Pancreas (tissue), 10 donors: Measurements from ENCODE around the gene WNT7A. TPM values are rescaled to one million over a fixed set of nuclear protein-coding genes. Genes with fewer than 3 reads are reported as not detected.

ENCODE experiments used
- ATAC-seq, 4 donors: fragments of 200-7000 bp; cut with Tn5 transposase; one replicate each; pipeline versions ENCODE4 v1.8.0 to v1.9.1; 2020; ENCODE audit warnings: mild to moderate bottlenecking in 4 of 4, moderate library complexity in 4 of 4
- DNase-seq, 6 donors: peaks; one replicate each; pipeline ENCODE4 v3.0.0-alpha.2; 2020
- FAIRE-seq: peaks from 2 replicates; lab custom pipeline; 2012; peaks lifted over from hg19 to GRCh38; lab: Jason Lieb, UNC
- H3K27ac ChIP-seq, 4 donors: fragments of 200-600 bp; sonication (generic); 1 replicate in 3 of 4; 2 replicates in 1 of 4; pipeline versions ENCODE4 v1.5.0 to v1.8.0; 2020
- H3K27me3 ChIP-seq, 4 donors: fragments of 200-600 bp; one replicate each; pipeline ENCODE4 v1.8.0; 2021
- H3K36me3 ChIP-seq, 3 donors: fragments of 200-600 bp; sonication (generic) in 1 of 3; one replicate each; pipeline versions ENCODE4 v1.5.0 to v1.8.0; 2020 to 2021
- H3K4me1 ChIP-seq, 3 donors: fragments of 200-600 bp; one replicate each; pipeline ENCODE4 v1.8.0; 2021
- H3K4me3 ChIP-seq, 4 donors: fragments of 200-600 bp; sonication (generic) in 2 of 4; one replicate each; pipeline versions ENCODE4 v1.5.0 to v1.8.0; 2020 to 2021
- H3K9me3 ChIP-seq, 4 donors: fragments of 200-600 bp; one replicate each; pipeline ENCODE4 v1.8.0; 2021
- WGBS, 2 donors: extraction: QIAGEN DNeasy Blood & Tissue Kit; methylation state at CpG; one replicate each; pipeline ENCODE4 v1.1.7; 2013; 5-methylcytosine and 5-hydroxymethylcytosine counted together
- intact Hi-C, 3 donors: fragments of 100-400 bp; cut with DNase I; formaldehyde crosslinking; loops; one replicate each; pipeline versions ENCODE4 v1.11.1 to v1.14.2; 2022
- polyA plus RNA-seq, 2 donors: library from polyadenylated mRNA; stranded (reverse); fragments of 200-250 nt; gene quantifications; one replicate each; pipeline ENCODE4 v1.2.3, GENCODE V29; 2013
- total RNA-seq, 6 donors: library from RNA; stranded (reverse); fragmentation: NEBNext Ultra II Directional in 4 of 6; extraction: Animal tissue kit (Norgen Biotek cat#: 25700) in 4 of 6; gene quantifications; one replicate each; pipeline versions ENCODE4 v1.2.1 to v1.2.4, GENCODE V29; 2021 to 2023
- TF ChIP-seq, protein P1 (sequence below), 4 donors: fragments of 200-600 bp; sonication (generic) in 3 of 4; IDR thresholded peaks; one replicate each; pipeline versions ENCODE4 v1.5.0 to v1.8.0; 2021; ENCODE audit warnings: antibody characterized with exemption in 4 of 4
- donor health status: healthy with polysubstance abuse.
- donor health status: DM: no; HTN: no; CAD: no; lungs with moderate emphysema.
- donor health status: DM: no; HTN: no; CAD: no.
- donor health status: control.
- donor health status: control.
- donor health status: Bipolar disorder and iron deficiency.
- donor health status: DM: yes; HTN: yes; CAD: no.
- donor health status: DM: no; HTN: no; CAD: no.
- donor health status: DM: no; HTN: no; CAD: no.
- donor health status: DM: yes; HTN: yes; CAD: no.

WNT7A gene
- total and polyA plus RNA-seq, 8 donors = 0.04 to 0.31 (median 0.09) TPM; not detected in 1

GRCh38 chr3:13873818-13874217 lies 6.1 kb downstream of the WNT7A start:
- Histone ChIP-seq H3K27me3 (no peaks in the 10 kb centered on the region), H3K4me3 (no peak overlapping the region), H3K4me1 (no peaks in the 10 kb centered on the region), H3K36me3 (no peaks in the 10 kb centered on the region), H3K27ac (no peak overlapping the region), H3K9me3 (no peaks in the 10 kb centered on the region)
- intact Hi-C loops = loop anchor here in 1 of 3 donors (10.0 kb wide), 1 partner anchor 209 kb away; no protein-coding TSS in a partner anchor
- FAIRE-seq (no peak), DNase-seq (no peak), ATAC-seq (no peak)
- TF ChIP-seq, protein P1, sequence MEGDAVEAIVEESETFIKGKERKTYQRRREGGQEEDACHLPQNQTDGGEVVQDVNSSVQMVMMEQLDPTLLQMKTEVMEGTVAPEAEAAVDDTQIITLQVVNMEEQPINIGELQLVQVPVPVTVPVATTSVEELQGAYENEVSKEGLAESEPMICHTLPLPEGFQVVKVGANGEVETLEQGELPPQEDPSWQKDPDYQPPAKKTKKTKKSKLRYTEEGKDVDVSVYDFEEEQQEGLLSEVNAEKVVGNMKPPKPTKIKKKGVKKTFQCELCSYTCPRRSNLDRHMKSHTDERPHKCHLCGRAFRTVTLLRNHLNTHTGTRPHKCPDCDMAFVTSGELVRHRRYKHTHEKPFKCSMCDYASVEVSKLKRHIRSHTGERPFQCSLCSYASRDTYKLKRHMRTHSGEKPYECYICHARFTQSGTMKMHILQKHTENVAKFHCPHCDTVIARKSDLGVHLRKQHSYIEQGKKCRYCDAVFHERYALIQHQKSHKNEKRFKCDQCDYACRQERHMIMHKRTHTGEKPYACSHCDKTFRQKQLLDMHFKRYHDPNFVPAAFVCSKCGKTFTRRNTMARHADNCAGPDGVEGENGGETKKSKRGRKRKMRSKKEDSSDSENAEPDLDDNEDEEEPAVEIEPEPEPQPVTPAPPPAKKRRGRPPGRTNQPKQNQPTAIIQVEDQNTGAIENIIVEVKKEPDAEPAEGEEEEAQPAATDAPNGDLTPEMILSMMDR (IDR thresholded peaks at IDR 0.05) = no peak
- 41 to 61% methylated on average over 3 of the region's 3 CpGs for WGBS, 2 donors

DNA sequence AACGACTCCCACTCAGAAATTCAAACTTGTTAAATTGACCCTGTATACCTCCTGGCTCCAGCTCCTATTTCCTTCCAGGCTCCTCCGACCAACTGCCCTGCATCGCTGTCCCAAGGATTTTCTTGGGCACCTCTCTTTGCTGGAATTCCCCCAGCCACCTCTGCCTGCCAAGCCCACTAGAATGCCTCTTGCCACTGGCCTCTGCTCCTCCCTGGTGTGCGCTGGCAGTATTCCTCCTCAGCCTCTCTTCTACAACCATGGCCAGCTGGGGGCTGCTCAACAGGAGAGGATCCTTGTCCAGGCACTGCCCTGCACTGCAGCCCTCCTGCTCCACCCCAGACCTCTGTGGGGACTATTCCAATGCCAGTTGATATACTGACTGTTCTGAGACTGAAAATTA lies 7.4 kb downstream of the WNT7A start:
- no peak for DNase-seq
- ATAC-seq = no peak

GRCh38 chr3:13871791-13872190 lies 8.1 kb downstream of the WNT7A start:
- no peak for ATAC-seq
- Histone ChIP-seq H3K27ac (no peak overlapping the region), H3K4me1 (no peaks in the 10 kb centered on the region), H3K9me3 (no peaks in the 10 kb centered on the region), H3K36me3 (no peaks in the 10 kb centered on the region), H3K27me3 (no peaks in the 10 kb centered on the region), H3K4me3 (no peak overlapping the region)
- TF ChIP-seq, protein P1 (IDR thresholded peaks at IDR 0.05) = no peak
- DNase-seq = no peak
- intact Hi-C loops = loop anchor here in 1 of 3 donors (10.0 kb wide), 1 partner anchor 207 kb away; no protein-coding TSS in a partner anchor
- 65 to 74% methylated on average over 4 of the region's 4 CpGs for WGBS, 2 donors
- FAIRE-seq = no peak

More for the DNA sequence above, 7.4 kb downstream of the WNT7A start:
- Histone ChIP-seq H3K4me3 (no peak overlapping the region), H3K27me3 (no peaks in the 10 kb centered on the region), H3K4me1 (no peaks in the 10 kb centered on the region), H3K36me3 (no peaks in the 10 kb centered on the region), H3K27ac (no peak overlapping the region), H3K9me3 (no peaks in the 10 kb centered on the region)
- WGBS, 2 donors = 71 to 73% methylated on average over 4 of the region's 4 CpGs
- FAIRE-seq = no peak
- TF ChIP-seq, protein P1 (IDR thresholded peaks at IDR 0.05) = no peak
- intact Hi-C loops = loop anchor here in 1 of 3 donors (10.0 kb wide), 1 partner anchor 208 kb away; no protein-coding TSS in a partner anchor

- no peak for ATAC-seq
- intact Hi-C loops = loop anchor here in 1 of 3 donors (10.0 kb wide), 1 partner anchor 206 kb away; no protein-coding TSS in a partner anchor
- no peak for FAIRE-seq
These were observed 9.0 kb downstream of the WNT7A start for GRCh38 chr3:13870902-13871301.

More at GRCh38 chr3:13870902-13871301, 9.0 kb downstream of the WNT7A start:
- TF ChIP-seq, protein P1 (IDR thresholded peaks at IDR 0.05) = no peak
- no peaks in the 10 kb centered on the region for H3K27me3 ChIP-seq
- H3K4me1 ChIP-seq = no peaks in the 10 kb centered on the region
- no peaks in the 10 kb centered on the region for H3K9me3 ChIP-seq
- H3K4me3 ChIP-seq = no peak overlapping the region
- DNase-seq = no peak
- H3K27ac ChIP-seq = no peak overlapping the region
- H3K36me3 ChIP-seq = no peaks in the 10 kb centered on the region
- 90 to 92% methylated on average over 2 of the region's 2 CpGs for WGBS, 2 donors
